NCI-H446 (cell line): ENCODE data around the gene KLF16.
A peak's percentile ranks its signal among the peaks of the same experiment; 100 is the strongest.

ENCODE experiments used
- DNase-seq, 2 experiments: peaks; one replicate each; lab custom pipeline; 2025; lab: John Stamatoyannopoulos, UW

KLF16 gene

GRCh38 chr19:1823020-1823419 lies 40.4 kb downstream of the KLF16 start:
- DNase-seq: no peak

GRCh38 chr19:1822210-1822609 lies 41.2 kb downstream of the KLF16 start:
- peak; percentile 38 to 93 for DNase-seq

GRCh38 chr19:1819341-1820255 lies 43.8 kb downstream of the KLF16 start:
- no peak for DNase-seq

GRCh38 chr19:1818549-1819195 lies 44.7 kb downstream of the KLF16 start:
- DNase-seq: no peak

GRCh38 chr19:1817553-1818179 lies 45.7 kb downstream of the KLF16 start:
- no peak for DNase-seq

- no peak for DNase-seq
Measured at GRCh38 chr19:1816530-1817298, 46.7 kb downstream of the KLF16 start.

- no peak for DNase-seq
Measured at GRCh38 chr19:1815605-1816529, 47.5 kb downstream of the KLF16 start.

GRCh38 chr19:1814833-1815604 lies 48.4 kb downstream of the KLF16 start:
- no peak for DNase-seq

GRCh38 chr19:1814391-1814790 lies 49.0 kb downstream of the KLF16 start:
- DNase-seq: no peak

GRCh38 chr19:1813192-1814182 lies 49.9 kb downstream of the KLF16 start:
- no peak for DNase-seq

- DNase-seq: peak; percentile 93 to 94
Measured at GRCh38 chr19:1812426-1813191, 50.8 kb downstream of the KLF16 start.

- DNase-seq: no peak
Measured at GRCh38 chr19:1811942-1812425, 51.4 kb downstream of the KLF16 start, which contains the start of gene ATP8B3. Gene ATP8B3, minus strand, starts transcription at chr19:1812276. Its CDS starts 540 bp downstream, at chr19:1811736.

- peak in 1 of 2 experiments; percentile 49 for DNase-seq
Measured at GRCh38 chr19:1811472-1811894, 51.9 kb downstream of the KLF16 start.

- DNase-seq: no peak
Measured at GRCh38 chr19:1810439-1811160, 52.8 kb downstream of the KLF16 start.

- DNase-seq: no peak
Measured at GRCh38 chr19:1809678-1810077, 53.7 kb downstream of the KLF16 start.

- no peak for DNase-seq
Measured at GRCh38 chr19:1808395-1808731, 55.0 kb downstream of the KLF16 start.

GRCh38 chr19:1807695-1808394 lies 55.5 kb downstream of the KLF16 start:
- no peak for DNase-seq
